Right lobe of liver (tissue), 6 donors: Measurements from ENCODE around the gene RHOD. TPM values are rescaled to one million over a fixed set of nuclear protein-coding genes. Genes with fewer than 3 reads are reported as not detected.
A peak's percentile ranks its signal among the peaks of the same experiment; 100 is the strongest.

Source experiments
- ATAC-seq, 4 donors: fragments of 200-7000 bp; cut with Tn5 transposase; one replicate each; pipeline ENCODE4 v1.9.1; 2020; ENCODE audit warnings: mild to moderate bottlenecking in 4 of 4, moderate library complexity in 4 of 4
- DNase-seq, 3 donors: peaks; one replicate each; pipeline ENCODE4 v3.0.0-alpha.2; 2020
- H3K27ac ChIP-seq, 3 donors: fragments of 200-600 bp; one replicate each; pipeline ENCODE4 v1.8.0; 2022
- H3K27me3 ChIP-seq, 2 donors: fragments of 200-600 bp; one replicate each; pipeline ENCODE4 v1.8.0; 2022
- H3K36me3 ChIP-seq, 4 donors: fragments of 200-600 bp; sonication (generic) in 1 of 4; one replicate each; pipeline versions ENCODE4 v1.5.1 to v1.8.0; 2017 to 2022; ENCODE audit warnings: control low read depth in 1 of 4
- H3K4me1 ChIP-seq, 4 donors: fragments of 200-600 bp; sonication (generic) in 1 of 4; one replicate each; pipeline versions ENCODE4 v1.5.1 to v1.8.0; 2017 to 2022; ENCODE audit warnings: control low read depth in 1 of 4
- H3K4me3 ChIP-seq, 3 donors: fragments of 200-600 bp; one replicate each; pipeline ENCODE4 v1.8.0; 2022
- H3K9me3 ChIP-seq, 4 donors: fragments of 200-600 bp; sonication (generic) in 1 of 4; one replicate each; pipeline versions ENCODE4 v1.5.1 to v1.8.0; 2017 to 2022; ENCODE audit warnings: control low read depth in 1 of 4
- POLR2A ChIP-seq: fragments of 450-650 bp; IDR thresholded peaks from one replicate; pipeline ENCODE4 v1.6.1; 2017; ENCODE audit warnings: antibody characterized with exemption, mild to moderate bottlenecking
- WGBS: methylation state at CpG from one replicate; pipeline ENCODE4 v1.1.6; 2018; ENCODE audit warnings: low coverage, low lambda C conversion rate; ENCODE audit not compliant: insufficient coverage; ENCODE audit errors: missing lambda C conversion rate; 5-methylcytosine and 5-hydroxymethylcytosine counted together
- intact Hi-C, 2 donors: fragments of 100-400 bp; cut with DNase I; formaldehyde crosslinking; loops; one replicate each; pipeline versions ENCODE4 v1.11.2 to v1.14.1; 2022
- long read RNA-seq: library from polyadenylated mRNA; unstranded; transcript quantifications from one replicate; pipeline ENCODE4 v2.0.0, GENCODE V29; 2019
- total RNA-seq, 6 experiments: library from RNA; depleted of rRNA in 2 of 6; stranded (reverse); fragments of >200 nt in 2 of 6; fragmentation: NEBNext Ultra II Directional in 3 of 6; extraction: Animal tissue kit (Norgen Biotek cat#: 25700) in 3 of 6; gene quantifications; one replicate each; pipeline versions ENCODE4 v1.1.0 to v1.2.4, GENCODE V29; 2016 to 2023
- TF ChIP-seq, protein P1 (sequence below), 4 donors: fragments of 200-600 bp in 3 of 4; fragments of 450-650 bp in 1 of 4; IDR thresholded peaks; one replicate each; pipeline versions ENCODE4 v1.5.1 to v1.8.0; 2016 to 2022; ENCODE audit warnings: antibody characterized with exemption in 4 of 4, mild to moderate bottlenecking in 2 of 4
- donor health status: DM: no; HTN: yes; CAD: no.
- donor health status: DM: no; HTN: no; CAD: no.
- donor health status: DM: no; HTN: no; CAD: no.
- donor health status: DM: no; HTN: yes; CAD: no.
- donor health status: DM: no; HTN: yes; CAD: no.

The RHOD gene, protein sequence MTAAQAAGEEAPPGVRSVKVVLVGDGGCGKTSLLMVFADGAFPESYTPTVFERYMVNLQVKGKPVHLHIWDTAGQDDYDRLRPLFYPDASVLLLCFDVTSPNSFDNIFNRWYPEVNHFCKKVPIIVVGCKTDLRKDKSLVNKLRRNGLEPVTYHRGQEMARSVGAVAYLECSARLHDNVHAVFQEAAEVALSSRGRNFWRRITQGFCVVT
- total RNA-seq = 100 to 1,000 TPM in 1 of 6 experiments, 10 to 100 TPM in 5; 17.8 to 106 (median 47.3) TPM
- long read RNA-seq, transcript RHOD-201 (5 exons, 1,129 nt) = major isoform, 6 of 10 reads
- long read RNA-seq, partial matches to known transcripts = 4 of 10 reads
- long read RNA-seq, other reads (novel, unspliced or antisense) = 0 of 10 reads

DNA sequence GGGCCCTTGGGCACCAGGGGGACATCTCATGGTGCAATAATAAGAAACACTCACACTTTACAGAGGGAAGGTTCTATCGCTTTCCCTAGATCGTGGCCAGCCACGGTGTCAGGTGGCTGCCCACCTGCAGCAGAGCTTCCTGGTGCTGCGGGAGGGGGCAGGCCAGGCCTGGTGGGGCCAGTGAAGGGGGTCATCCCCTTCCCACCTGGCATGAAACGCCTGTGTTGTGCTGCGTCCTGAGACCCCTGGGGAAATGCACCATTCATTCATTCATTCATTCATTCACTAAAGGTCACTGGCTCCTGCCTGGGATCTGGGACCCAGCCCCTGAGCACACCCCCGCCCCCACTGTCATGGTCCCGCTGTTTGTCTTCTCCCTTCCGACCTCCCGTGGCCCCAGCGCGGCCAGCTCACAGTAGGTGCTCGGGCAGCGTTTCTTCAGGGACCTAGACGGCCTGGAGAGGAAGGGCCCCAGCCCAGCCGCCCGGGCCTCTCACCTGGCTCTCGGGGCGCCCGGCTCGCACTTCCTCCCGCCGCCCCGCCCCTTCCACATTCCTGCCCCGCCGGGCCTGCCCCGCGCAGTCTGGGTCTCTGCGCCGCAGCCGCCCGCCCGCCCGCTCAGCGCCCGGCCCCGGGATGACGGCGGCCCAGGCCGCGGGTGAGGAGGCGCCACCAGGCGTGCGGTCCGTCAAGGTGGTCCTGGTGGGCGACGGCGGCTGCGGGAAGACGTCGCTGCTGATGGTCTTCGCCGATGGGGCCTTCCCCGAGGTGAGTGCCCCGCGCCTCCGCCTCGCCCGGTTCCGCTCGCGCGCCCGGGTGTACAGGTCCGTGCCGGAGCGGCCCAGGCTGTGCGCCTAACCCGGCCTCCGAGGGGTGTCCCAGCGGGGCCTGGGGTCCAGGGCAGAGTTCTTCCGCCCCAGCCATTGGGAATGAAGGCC lies at the start of gene RHOD:
RHOD (plus strand) TSS at position 581 of the 938 bp plus-strand sequence; CDS start at position 637, 56 bp downstream.
- Histone ChIP-seq H3K9me3 (no peaks in the 10 kb centered on the region), H3K4me1 (peaks cover 0 to 68% (median 35%) of the 10 kb centered on the region in 4 donors), H3K4me3 (peak within 1 kb of the TSS; percentile 70 to 93 (median 86)), H3K27ac (peak within 1 kb of the TSS; percentile 76 to 83 (median 83)), H3K27me3 (no peaks in the 10 kb centered on the region), H3K36me3 (no peaks in the 10 kb centered on the region)
- ATAC-seq (peak; percentile 20 to 56 (median 51)), DNase-seq (peak; percentile 68 to 80 (median 72))
- 4% methylated on average over 15 of the region's 72 CpGs for WGBS
- peak; percentile 80 for TF ChIP-seq POLR2A
- TF ChIP-seq, protein P1, sequence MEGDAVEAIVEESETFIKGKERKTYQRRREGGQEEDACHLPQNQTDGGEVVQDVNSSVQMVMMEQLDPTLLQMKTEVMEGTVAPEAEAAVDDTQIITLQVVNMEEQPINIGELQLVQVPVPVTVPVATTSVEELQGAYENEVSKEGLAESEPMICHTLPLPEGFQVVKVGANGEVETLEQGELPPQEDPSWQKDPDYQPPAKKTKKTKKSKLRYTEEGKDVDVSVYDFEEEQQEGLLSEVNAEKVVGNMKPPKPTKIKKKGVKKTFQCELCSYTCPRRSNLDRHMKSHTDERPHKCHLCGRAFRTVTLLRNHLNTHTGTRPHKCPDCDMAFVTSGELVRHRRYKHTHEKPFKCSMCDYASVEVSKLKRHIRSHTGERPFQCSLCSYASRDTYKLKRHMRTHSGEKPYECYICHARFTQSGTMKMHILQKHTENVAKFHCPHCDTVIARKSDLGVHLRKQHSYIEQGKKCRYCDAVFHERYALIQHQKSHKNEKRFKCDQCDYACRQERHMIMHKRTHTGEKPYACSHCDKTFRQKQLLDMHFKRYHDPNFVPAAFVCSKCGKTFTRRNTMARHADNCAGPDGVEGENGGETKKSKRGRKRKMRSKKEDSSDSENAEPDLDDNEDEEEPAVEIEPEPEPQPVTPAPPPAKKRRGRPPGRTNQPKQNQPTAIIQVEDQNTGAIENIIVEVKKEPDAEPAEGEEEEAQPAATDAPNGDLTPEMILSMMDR (IDR thresholded peaks at IDR 0.05) = no peak
- intact Hi-C loops = no loop called here

GRCh38 chr11:67007126-67007525 lies 49.5 kb upstream of the RHOD start:
- ATAC-seq (no peak), DNase-seq (no peak)
- TF ChIP-seq, protein P1 (IDR thresholded peaks at IDR 0.05) = no peak
- TF ChIP-seq POLR2A = no peak

DNA sequence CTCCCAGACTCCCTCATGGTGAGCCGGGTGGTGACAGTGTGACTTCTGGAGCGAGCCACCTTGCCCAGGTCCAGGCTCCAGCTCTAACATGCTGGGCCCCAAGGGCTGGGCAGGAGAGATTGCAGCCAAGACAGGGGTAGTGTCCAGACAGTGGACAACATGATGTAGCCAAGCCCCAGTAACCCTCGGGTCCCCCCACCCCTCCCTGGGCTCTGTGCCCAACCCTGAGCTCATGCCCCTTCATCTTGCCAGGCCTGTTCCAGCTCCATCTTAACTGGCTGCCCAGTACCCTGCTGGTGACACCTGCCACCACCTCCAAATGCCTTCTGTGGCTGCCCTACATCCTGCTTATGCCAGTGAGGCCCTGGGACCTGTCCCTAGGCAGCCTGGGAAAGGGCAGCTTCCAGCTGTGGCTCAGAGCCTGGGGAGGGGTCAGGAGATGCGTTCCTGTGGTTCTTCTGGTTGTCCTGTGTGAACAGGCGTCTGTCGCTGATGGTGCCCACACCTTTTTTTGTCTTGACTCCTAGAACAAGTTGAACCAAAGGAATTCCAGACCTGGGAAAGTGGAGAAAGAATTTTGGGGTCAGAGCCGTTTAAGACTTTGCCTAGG lies 46.2 kb upstream of the RHOD start:
- DNase-seq (no peak), ATAC-seq (peak in 3 of 4 donors; percentile 12 to 24 (median 15))
- H3K9me3 ChIP-seq = no peaks in the 10 kb centered on the region
- H3K4me3 ChIP-seq = no peak overlapping the region
- no peak for TF ChIP-seq POLR2A
- TF ChIP-seq, protein P1 (IDR thresholded peaks at IDR 0.05) = no peak
- H3K27me3 ChIP-seq = no peaks in the 10 kb centered on the region
- H3K27ac ChIP-seq = no peak overlapping the region
- 91% methylated on average over 4 of the region's 7 CpGs for WGBS
- intact Hi-C loops = no loop called here
- H3K4me1 ChIP-seq = no peaks in the 10 kb centered on the region
- no peaks in the 10 kb centered on the region for H3K36me3 ChIP-seq

More at GRCh38 chr11:67007126-67007525, 49.5 kb upstream of the RHOD start:
- 84% methylated on average over 2 of the region's 7 CpGs for WGBS
- Histone ChIP-seq H3K27me3 (no peaks in the 10 kb centered on the region), H3K36me3 (no peaks in the 10 kb centered on the region), H3K9me3 (no peaks in the 10 kb centered on the region), H3K4me3 (no peak overlapping the region), H3K4me1 (peaks cover 0 to 24% (median 11%) of the 10 kb centered on the region in 4 donors), H3K27ac (no peak overlapping the region)
- intact Hi-C loops = no loop called here

GRCh38 chr11:67013511-67014045 lies 43.1 kb upstream of the RHOD start:
- Histone ChIP-seq H3K27me3 (no peaks in the 10 kb centered on the region), H3K4me1 (no peaks in the 10 kb centered on the region), H3K4me3 (no peak overlapping the region), H3K27ac (no peak overlapping the region), H3K9me3 (no peaks in the 10 kb centered on the region), H3K36me3 (no peaks in the 10 kb centered on the region)
- TF ChIP-seq, protein P1 (IDR thresholded peaks at IDR 0.05) = no peak
- no peak for TF ChIP-seq POLR2A
- intact Hi-C loops = no loop called here
- WGBS = 84% methylated on average over 5 of the region's 11 CpGs
- ATAC-seq = no peak
- DNase-seq = no peak
